DOHH2 (cell line): ENCODE data around the gene IWS1.

Experiments
- H3F3A ChIP-seq: fragments of 200-600 bp; sonication (generic), shearing (Covaris generic); 2 replicates; pipeline ENCODE4 v1.6.0; 2016; ENCODE audit warnings: antibody characterized with exemption, mild to moderate bottlenecking; ENCODE audit not compliant: control insufficient read depth, insufficient read depth
- H3K27ac ChIP-seq: fragments of 200-600 bp; sonication (generic); 2 replicates; pipeline ENCODE4 v1.5.1; 2014; ENCODE audit warnings: low read depth, mild to moderate bottlenecking, low read length, moderate library complexity
- H3K27me3 ChIP-seq: fragments of 200-600 bp; sonication (generic); 2 replicates; pipeline ENCODE4 v1.6.1; 2014; ENCODE audit warnings: mild to moderate bottlenecking, low read length, mixed read lengths; ENCODE audit not compliant: control insufficient read depth
- H3K36me3 ChIP-seq: fragments of 200-600 bp; sonication (generic); 2 replicates; pipeline ENCODE4 v1.6.1; 2014; ENCODE audit warnings: mild to moderate bottlenecking, low read length, moderate library complexity, mixed read lengths; ENCODE audit not compliant: control insufficient read depth
- H3K4me1 ChIP-seq: fragments of 200-600 bp; sonication (generic); 2 replicates; pipeline ENCODE4 v1.6.1; 2014; ENCODE audit warnings: mild to moderate bottlenecking, low read length, mixed read lengths; ENCODE audit not compliant: control insufficient read depth
- H3K4me2 ChIP-seq: fragments of 200-600 bp; sonication (generic); 2 replicates; pipeline ENCODE4 v1.6.0; 2014; ENCODE audit warnings: mild to moderate bottlenecking, low read length, moderate library complexity
- H3K4me3 ChIP-seq: fragments of 200-600 bp; sonication (generic); 2 replicates; pipeline ENCODE4 v1.5.1; 2014; ENCODE audit warnings: mild to moderate bottlenecking, low read length, mixed read lengths
- H3K79me2 ChIP-seq: fragments of 200-600 bp; sonication (generic); 2 replicates; pipeline ENCODE4 v1.6.1; 2014; ENCODE audit warnings: mild to moderate bottlenecking, low read length, mixed read lengths; ENCODE audit not compliant: control insufficient read depth
- H3K9me2 ChIP-seq: fragments of 200-600 bp; sonication (generic); replicated peaks from 2 replicates; pipeline ENCODE4 v1.6.1; 2014; ENCODE audit warnings: mild to moderate bottlenecking, low read length, mixed read lengths; ENCODE audit not compliant: control insufficient read depth
- H3K9me3 ChIP-seq: fragments of 200-600 bp; sonication (generic); 2 replicates; pipeline ENCODE4 v1.6.1; 2014; ENCODE audit warnings: antibody characterized with exemption, low read length, mixed read lengths; ENCODE audit not compliant: control insufficient read depth, insufficient read depth
- H4K20me1 ChIP-seq: fragments of 200-600 bp; sonication (generic); 2 replicates; pipeline ENCODE4 v1.6.0; 2014; ENCODE audit warnings: low read depth, mild to moderate bottlenecking, antibody characterized with exemption, low read length, moderate library complexity; ENCODE audit not compliant: control insufficient read depth, insufficient read depth
- EZH2phosphoT487 ChIP-seq: fragments of 200-600 bp; sonication (generic); IDR thresholded peaks from 2 replicates; pipeline ENCODE4 v1.6.1; 2017; ENCODE audit warnings: borderline replicate concordance, mild to moderate bottlenecking, antibody characterized with exemption, low read length, moderate library complexity, mixed read lengths
- TF ChIP-seq, protein P1 (sequence below): fragments of 200-600 bp; sonication (generic); IDR thresholded peaks from one replicate; pipeline ENCODE4 v1.5.1; 2014; ENCODE audit warnings: antibody characterized with exemption, mild to moderate bottlenecking, low read depth, low read length; ENCODE audit not compliant: poor library complexity, severe bottlenecking

The IWS1 gene

GRCh38 chr2:127498386-127498785 lies 27.9 kb downstream of the IWS1 start:
- Histone ChIP-seq H3K79me2 (no peaks in the 10 kb centered on the region), H3K9me3 (no peaks in the 10 kb centered on the region), H3K4me1 (no peaks in the 10 kb centered on the region), H3K9me2 (no peaks in the 10 kb centered on the region), H3F3A (no peaks in the 10 kb centered on the region), H3K27me3 (no peaks in the 10 kb centered on the region), H3K36me3 (peaks cover 90% of the 10 kb centered on the region), H3K4me3 (no peak overlapping the region), H3K27ac (no peak overlapping the region), H3K4me2 (no peak overlapping the region), H4K20me1 (no peaks in the 10 kb centered on the region)
- no peak for TF ChIP-seq EZH2phosphoT487
- TF ChIP-seq, protein P1, sequence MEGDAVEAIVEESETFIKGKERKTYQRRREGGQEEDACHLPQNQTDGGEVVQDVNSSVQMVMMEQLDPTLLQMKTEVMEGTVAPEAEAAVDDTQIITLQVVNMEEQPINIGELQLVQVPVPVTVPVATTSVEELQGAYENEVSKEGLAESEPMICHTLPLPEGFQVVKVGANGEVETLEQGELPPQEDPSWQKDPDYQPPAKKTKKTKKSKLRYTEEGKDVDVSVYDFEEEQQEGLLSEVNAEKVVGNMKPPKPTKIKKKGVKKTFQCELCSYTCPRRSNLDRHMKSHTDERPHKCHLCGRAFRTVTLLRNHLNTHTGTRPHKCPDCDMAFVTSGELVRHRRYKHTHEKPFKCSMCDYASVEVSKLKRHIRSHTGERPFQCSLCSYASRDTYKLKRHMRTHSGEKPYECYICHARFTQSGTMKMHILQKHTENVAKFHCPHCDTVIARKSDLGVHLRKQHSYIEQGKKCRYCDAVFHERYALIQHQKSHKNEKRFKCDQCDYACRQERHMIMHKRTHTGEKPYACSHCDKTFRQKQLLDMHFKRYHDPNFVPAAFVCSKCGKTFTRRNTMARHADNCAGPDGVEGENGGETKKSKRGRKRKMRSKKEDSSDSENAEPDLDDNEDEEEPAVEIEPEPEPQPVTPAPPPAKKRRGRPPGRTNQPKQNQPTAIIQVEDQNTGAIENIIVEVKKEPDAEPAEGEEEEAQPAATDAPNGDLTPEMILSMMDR, result no peak

GRCh38 chr2:127490283-127490682 lies 36.0 kb downstream of the IWS1 start:
- H3K4me1 ChIP-seq, result peaks cover 17% of the 10 kb centered on the region
- no peaks in the 10 kb centered on the region for H3K9me3 ChIP-seq
- H3K4me3 ChIP-seq, result no peak overlapping the region
- no peaks in the 10 kb centered on the region; the same call in 1 of the 2 replicates for H4K20me1 ChIP-seq
- no peaks in the 10 kb centered on the region for H3K9me2 ChIP-seq
- H3F3A ChIP-seq, result no peaks in the 10 kb centered on the region
- H3K27me3 ChIP-seq, result no peaks in the 10 kb centered on the region
- no peak for TF ChIP-seq EZH2phosphoT487
- TF ChIP-seq, protein P1, result no peak
- peaks cover 94% of the 10 kb centered on the region for H3K36me3 ChIP-seq
- H3K4me2 ChIP-seq, result no peak overlapping the region
- no peaks in the 10 kb centered on the region for H3K79me2 ChIP-seq
- H3K27ac ChIP-seq, result no peak overlapping the region

- Histone ChIP-seq H3K4me2 (no peak overlapping the region), H3K9me3 (no peaks in the 10 kb centered on the region), H3F3A (no peaks in the 10 kb centered on the region; the same call in 1 of the 2 replicates), H3K79me2 (no peaks in the 10 kb centered on the region), H3K27ac (no peak overlapping the region), H3K36me3 (peaks cover 87% of the 10 kb centered on the region), H3K27me3 (no peaks in the 10 kb centered on the region), H3K9me2 (no peaks in the 10 kb centered on the region), H3K4me1 (peaks cover 17% of the 10 kb centered on the region), H3K4me3 (no peak overlapping the region), H4K20me1 (no peaks in the 10 kb centered on the region; the same call in 1 of the 2 replicates)
- TF ChIP-seq, protein P1, result no peak
- TF ChIP-seq EZH2phosphoT487, result no peak
Measured at GRCh38 chr2:127486247-127487058, 39.8 kb downstream of the IWS1 start.
